Activated CD8-positive, alpha-beta T cell treated with anti-CD3 and anti-CD28 coated beads, Interleukin-2, amount 10 ng/mL, durations not matched to agents 7 days and 5 days (primary cell): Measurements from ENCODE around the gene LPCAT3. TPM values are rescaled to one million over a fixed set of nuclear protein-coding genes. Genes with fewer than 3 reads are reported as not detected.

Experiments used
- ATAC-seq: fragments of 150-1000 bp; cut with Tn5 transposase; one replicate; pipeline ENCODE4 v1.10.0; 2021; ENCODE audit warnings: moderate library complexity
- CTCF ChIA-PET: fragments of 350-600 bp; sonication (Branson Sonifier 250); formaldehyde crosslinking; loops from one replicate; lab custom pipeline; 2021; ENCODE audit warnings: antibody characterized with exemption; lab: Charles Lee
- POLR2A ChIA-PET: fragments of 350-600 bp; sonication (Branson Sonifier 250); formaldehyde crosslinking; loops from one replicate; lab custom pipeline; 2021; ENCODE audit warnings: antibody characterized with exemption; lab: Charles Lee
- DNase-seq: peaks from one replicate; pipeline ENCODE4 v3.0.0-alpha.2; 2020
- H3K27ac Mint-ChIP-seq: one replicate; pipeline ENCODE4 v1.8.0; 2021; ENCODE audit warnings: mild to moderate bottlenecking, mixed read lengths
- H3K27me3 Mint-ChIP-seq: one replicate; pipeline ENCODE4 v1.8.0; 2021; ENCODE audit warnings: low read depth, mixed read lengths
- H3K36me3 Mint-ChIP-seq: one replicate; pipeline ENCODE4 v1.8.0; 2021; ENCODE audit warnings: low read depth, mixed read lengths
- H3K4me1 Mint-ChIP-seq: one replicate; pipeline ENCODE4 v1.8.0; 2021; ENCODE audit warnings: low read depth, mixed read lengths
- H3K4me3 Mint-ChIP-seq: one replicate; pipeline ENCODE4 v1.8.0; 2021; ENCODE audit warnings: mild to moderate bottlenecking, mixed read lengths
- H3K9me3 Mint-ChIP-seq: one replicate; pipeline ENCODE4 v1.8.0; 2022; ENCODE audit warnings: mixed read lengths; ENCODE audit not compliant: insufficient read depth
- total RNA-seq, 2 experiments: library from RNA; stranded (reverse); gene quantifications; one replicate each; pipeline ENCODE4 v1.2.3, GENCODE V29; 2021

The LPCAT3 gene
- total RNA-seq, result 10 to 100 TPM; 37.3 to 40.3 TPM

DNA sequence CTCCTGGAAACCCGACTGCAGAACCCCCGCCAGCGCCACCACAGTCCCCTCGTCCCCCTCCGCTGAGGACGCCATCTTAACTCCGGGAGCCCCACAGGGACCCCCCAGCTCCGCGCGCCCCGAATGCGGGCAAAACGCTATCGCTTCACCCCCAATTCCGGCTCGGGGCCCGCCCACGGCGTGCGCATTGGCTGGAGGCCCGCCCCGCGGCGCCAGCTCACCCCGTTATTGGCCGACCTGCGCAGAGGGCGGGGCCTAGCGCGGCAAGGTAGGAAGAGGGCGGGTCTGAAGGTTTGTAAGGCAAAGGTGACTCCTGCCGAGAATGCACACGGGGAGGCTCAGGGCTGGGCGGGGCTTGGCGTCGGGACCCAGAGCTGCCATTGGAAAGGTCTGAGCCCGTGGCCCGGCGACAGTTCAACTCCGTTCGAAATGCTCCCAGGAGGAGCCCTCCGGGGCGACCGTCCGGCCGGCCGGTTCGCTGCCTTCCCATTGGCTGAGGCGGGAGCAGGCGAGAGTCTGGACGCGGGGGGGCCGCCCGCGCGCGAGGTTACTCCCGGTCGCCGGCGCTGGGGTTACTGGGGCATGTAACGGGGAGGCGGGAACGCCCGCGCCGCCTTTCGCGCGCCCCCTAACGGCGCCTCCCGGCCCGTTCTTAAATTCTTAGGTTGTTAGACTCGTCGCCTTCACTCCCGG, at the start of gene LPCAT3:
TSS of gene LPCAT3 (minus strand) at position 127 of the 693 bp plus-strand sequence. CDS start at position 75, 52 bp downstream.
- peak within 1 kb of the TSS; percentile 95 for H3K4me3 Mint-ChIP-seq
- POLR2A ChIA-PET, result interaction anchor here (0.7 to 2.1 kb wide), 12 partner anchors 11 to 92 kb away, joined by 3 to 21 read pairs (median 4); partner anchors contain the start of genes C12orf57 and RNU7-1
- peaks cover 2% of the 10 kb centered on the region for H3K36me3 Mint-ChIP-seq
- CTCF ChIA-PET, result interaction anchor here (0.6 to 2.8 kb wide), 48 partner anchors 8 to 787 kb away, joined by 3 to 20 read pairs (median 4); partner anchors contain the start of genes C12orf57, C1RL, MLF2 and PTPN6
- peaks cover 28% of the 10 kb centered on the region for H3K4me1 Mint-ChIP-seq
- peak; percentile 97 for ATAC-seq
- H3K27ac Mint-ChIP-seq, result peak within 1 kb of the TSS; percentile 86
- no peaks in the 10 kb centered on the region for H3K27me3 Mint-ChIP-seq
- peak; percentile 98 for DNase-seq
- H3K9me3 Mint-ChIP-seq, result no peaks in the 10 kb centered on the region

- H3K4me3 Mint-ChIP-seq, result no peak overlapping the region
- H3K27me3 Mint-ChIP-seq, result peaks cover 15% of the 10 kb centered on the region
- no peak overlapping the region for H3K27ac Mint-ChIP-seq
- no peak for DNase-seq
- H3K36me3 Mint-ChIP-seq, result no peaks in the 10 kb centered on the region
- POLR2A ChIA-PET, result no interaction called here
- H3K4me1 Mint-ChIP-seq, result no peaks in the 10 kb centered on the region
- no peaks in the 10 kb centered on the region for H3K9me3 Mint-ChIP-seq
- ATAC-seq, result no peak
- CTCF ChIA-PET, result no interaction called here
Observed at GRCh38 chr12:7067096-7067495, 48.8 kb upstream of the LPCAT3 start.

DNA sequence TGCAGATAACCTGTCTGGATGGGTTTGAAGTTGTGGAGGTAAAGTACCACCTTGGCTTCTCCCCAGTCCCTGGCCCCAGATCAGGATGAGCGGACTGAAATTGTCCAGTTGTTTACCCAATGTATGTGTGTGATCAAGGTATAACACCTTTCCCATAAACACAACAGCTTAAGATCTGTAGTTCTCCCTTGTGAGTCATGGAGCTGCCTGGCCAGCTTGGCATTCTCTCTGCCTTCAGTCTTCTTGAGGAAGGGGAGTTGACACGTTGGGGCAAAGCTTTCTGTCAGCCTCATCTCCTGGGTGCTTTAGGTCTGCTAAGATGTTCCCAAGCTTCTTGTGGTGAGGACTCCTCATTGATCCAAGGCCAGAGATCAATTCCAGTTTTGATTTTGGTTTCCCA, 48.3 kb upstream of the LPCAT3 start:
- ATAC-seq, result no peak
- no peak overlapping the region for H3K27ac Mint-ChIP-seq
- POLR2A ChIA-PET, result no interaction called here
- H3K9me3 Mint-ChIP-seq, result no peaks in the 10 kb centered on the region
- DNase-seq, result no peak
- H3K4me1 Mint-ChIP-seq, result no peaks in the 10 kb centered on the region
- no peaks in the 10 kb centered on the region for H3K36me3 Mint-ChIP-seq
- H3K27me3 Mint-ChIP-seq, result peaks cover 10% of the 10 kb centered on the region
- CTCF ChIA-PET, result no interaction called here
- no peak overlapping the region for H3K4me3 Mint-ChIP-seq

GRCh38 chr12:7065073-7065623, 46.9 kb upstream of the LPCAT3 start:
- Mint-ChIP-seq H3K4me1 (no peaks in the 10 kb centered on the region), H3K9me3 (no peaks in the 10 kb centered on the region), H3K4me3 (no peak overlapping the region), H3K27ac (no peak overlapping the region), H3K36me3 (no peaks in the 10 kb centered on the region), H3K27me3 (peaks cover 16% of the 10 kb centered on the region)
- CTCF ChIA-PET, result interaction anchor here (0.6 to 1.6 kb wide), 2 partner anchors 47 to 291 kb away, joined by 3 read pairs; partner anchors contain the start of gene LPCAT3
- DNase-seq (no peak), ATAC-seq (no peak)
- POLR2A ChIA-PET, result no interaction called here

- Mint-ChIP-seq H3K9me3 (no peaks in the 10 kb centered on the region), H3K4me1 (no peaks in the 10 kb centered on the region), H3K27me3 (peaks cover 20% of the 10 kb centered on the region), H3K36me3 (no peaks in the 10 kb centered on the region), H3K4me3 (no peak overlapping the region), H3K27ac (no peak overlapping the region)
- DNase-seq (no peak), ATAC-seq (no peak)
- ChIA-PET POLR2A (no interaction called here), CTCF (no interaction called here)
Observed at GRCh38 chr12:7064516-7064915, 46.2 kb upstream of the LPCAT3 start.

DNA sequence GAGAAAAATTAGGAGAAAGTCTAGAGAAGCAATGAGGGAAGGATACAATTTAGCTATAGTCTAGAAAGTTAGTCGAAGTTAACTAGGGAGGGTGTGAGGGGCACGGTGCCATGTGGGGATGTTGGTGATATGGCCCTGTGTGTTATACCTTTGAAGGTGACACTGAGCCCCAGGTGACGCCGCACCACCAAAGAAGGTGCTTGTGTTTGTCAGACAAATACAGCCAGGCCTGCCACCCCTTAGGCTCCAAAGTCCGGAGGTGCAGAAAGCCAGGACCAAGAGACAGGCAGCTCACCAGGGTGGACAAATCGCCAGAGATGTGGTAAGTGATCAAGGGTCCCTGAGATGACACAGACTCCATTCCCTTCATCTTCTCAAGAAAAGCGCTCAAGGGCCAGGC, 43.3 kb upstream of the LPCAT3 start:
- Mint-ChIP-seq H3K36me3 (no peaks in the 10 kb centered on the region), H3K27ac (no peak overlapping the region), H3K4me1 (no peaks in the 10 kb centered on the region), H3K4me3 (no peak overlapping the region), H3K27me3 (peaks cover 26% of the 10 kb centered on the region), H3K9me3 (no peaks in the 10 kb centered on the region)
- DNase-seq (no peak), ATAC-seq (no peak)
- ChIA-PET CTCF (interaction anchor here (1.5 kb wide), 1 partner anchor 52 kb away, joined by 3 read pairs; no protein-coding TSS in a partner anchor), POLR2A (no interaction called here)

DNA sequence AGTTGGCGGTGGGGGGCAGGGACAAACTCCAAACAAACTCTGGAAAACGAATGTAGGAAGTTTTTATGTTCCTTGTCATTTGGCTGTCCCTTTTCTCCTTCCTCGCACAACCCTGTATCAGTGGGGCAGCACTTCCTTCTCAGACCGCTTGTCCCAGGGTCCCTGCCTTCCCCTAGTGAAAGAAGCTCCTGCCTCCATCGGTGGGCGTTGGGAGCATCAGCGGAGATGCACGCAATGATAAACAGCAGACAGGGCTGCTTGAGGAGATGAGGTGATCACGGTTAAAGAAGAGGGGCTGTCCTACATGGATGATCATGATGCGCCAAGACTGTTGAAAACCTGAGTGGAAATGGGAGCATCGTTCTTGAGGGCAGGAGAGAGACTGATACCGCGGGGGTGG, 42.9 kb upstream of the LPCAT3 start:
- no peaks in the 10 kb centered on the region for H3K36me3 Mint-ChIP-seq
- ChIA-PET POLR2A (no interaction called here), CTCF (interaction anchor here (1.5 kb wide), 1 partner anchor 52 kb away, joined by 3 read pairs; no protein-coding TSS in a partner anchor)

GRCh38 chr12:7060353-7060954, 42.2 kb upstream of the LPCAT3 start, which contains the start of gene C1S:
TSS of gene C1S (plus strand) at chr12:7060718. CDS start at chr12:7061913, 1,195 bp downstream.
- ATAC-seq (no peak), DNase-seq (no peak)
- no peaks in the 10 kb centered on the region for H3K4me1 Mint-ChIP-seq
- ChIA-PET POLR2A (no interaction called here), CTCF (interaction anchor here (1.5 kb wide), 1 partner anchor 53 kb away, joined by 3 read pairs; no protein-coding TSS in a partner anchor)
- peaks cover 33% of the 10 kb centered on the region for H3K27me3 Mint-ChIP-seq
- H3K9me3 Mint-ChIP-seq, result no peaks in the 10 kb centered on the region
- no peak within 1 kb of the TSS for H3K4me3 Mint-ChIP-seq
- no peaks in the 10 kb centered on the region for H3K36me3 Mint-ChIP-seq
- no peak within 1 kb of the TSS for H3K27ac Mint-ChIP-seq

More for the DNA sequence above, 42.9 kb upstream of the LPCAT3 start:
- Mint-ChIP-seq H3K4me1 (no peaks in the 10 kb centered on the region), H3K9me3 (no peaks in the 10 kb centered on the region), H3K27ac (no peak overlapping the region), H3K4me3 (no peak overlapping the region), H3K27me3 (peaks cover 29% of the 10 kb centered on the region)
- DNase-seq (no peak), ATAC-seq (no peak)

GRCh38 chr12:7059780-7060179, 41.5 kb upstream of the LPCAT3 start:
- ChIA-PET CTCF (interaction anchor here (1.5 kb wide), 1 partner anchor 53 kb away, joined by 3 read pairs; no protein-coding TSS in a partner anchor), POLR2A (no interaction called here)
- no peak for DNase-seq
- no peak for ATAC-seq
- no peaks in the 10 kb centered on the region for H3K4me1 Mint-ChIP-seq
- H3K27ac Mint-ChIP-seq, result no peak overlapping the region
- H3K4me3 Mint-ChIP-seq, result no peak overlapping the region
- peaks cover 38% of the 10 kb centered on the region for H3K27me3 Mint-ChIP-seq
- no peaks in the 10 kb centered on the region for H3K9me3 Mint-ChIP-seq
- no peaks in the 10 kb centered on the region for H3K36me3 Mint-ChIP-seq

GRCh38 chr12:7058850-7059395, 40.6 kb upstream of the LPCAT3 start:
- ATAC-seq, result no peak
- CTCF ChIA-PET, result interaction anchor here (0.9 kb wide), 1 partner anchor 10 kb away, joined by 3 read pairs; no protein-coding TSS in a partner anchor
- no peak overlapping the region for H3K27ac Mint-ChIP-seq

DNA sequence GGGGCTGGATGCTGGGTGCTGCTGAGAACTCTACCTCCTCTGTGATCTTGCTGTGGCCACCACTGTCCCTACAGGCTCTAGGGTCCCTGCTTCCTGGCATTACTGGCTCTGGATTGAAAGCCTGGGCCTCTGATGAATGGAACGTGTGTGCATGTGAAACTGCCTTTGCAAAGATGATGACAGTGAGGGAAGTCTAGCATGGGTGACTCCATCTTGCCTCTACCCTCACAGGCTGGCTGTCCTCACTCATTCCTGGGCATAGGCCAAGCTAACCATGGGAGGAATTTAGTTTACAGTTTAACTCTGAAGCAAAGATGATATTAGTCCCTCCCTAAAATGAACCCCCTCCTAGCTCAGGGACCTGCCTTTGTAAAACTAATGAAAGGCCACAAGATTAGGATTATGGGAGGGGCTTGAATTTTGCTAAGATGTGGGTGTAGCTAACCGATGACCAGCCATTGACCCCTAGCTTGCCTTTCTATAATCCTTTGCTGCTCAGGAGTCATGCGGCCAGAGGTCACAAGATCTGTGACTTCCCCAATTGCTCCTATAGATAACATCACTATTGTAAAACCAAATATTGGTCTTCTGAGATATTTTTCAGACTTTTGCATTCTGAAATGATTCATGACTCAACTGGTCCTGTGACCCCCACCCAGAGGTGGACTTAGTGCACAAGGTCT, 40.0 kb upstream of the LPCAT3 start:
- H3K4me1 Mint-ChIP-seq, result no peaks in the 10 kb centered on the region
- ATAC-seq (no peak), DNase-seq (no peak)
- H3K27ac Mint-ChIP-seq, result no peak overlapping the region
- CTCF ChIA-PET, result interaction anchor here (0.9 kb wide), 1 partner anchor 10 kb away, joined by 3 read pairs; no protein-coding TSS in a partner anchor
- no peak overlapping the region for H3K4me3 Mint-ChIP-seq
- peaks cover 40% of the 10 kb centered on the region for H3K27me3 Mint-ChIP-seq
- no peaks in the 10 kb centered on the region for H3K9me3 Mint-ChIP-seq
- POLR2A ChIA-PET, result interaction anchor here (0.6 kb wide), 1 partner anchor 1988 kb away, joined by 3 read pairs; no protein-coding TSS in a partner anchor
- no peaks in the 10 kb centered on the region for H3K36me3 Mint-ChIP-seq

More at GRCh38 chr12:7058850-7059395, 40.6 kb upstream of the LPCAT3 start:
- Mint-ChIP-seq H3K9me3 (no peaks in the 10 kb centered on the region), H3K27me3 (peaks cover 42% of the 10 kb centered on the region), H3K4me1 (no peaks in the 10 kb centered on the region), H3K36me3 (no peaks in the 10 kb centered on the region), H3K4me3 (no peak overlapping the region)
- no peak for DNase-seq
- POLR2A ChIA-PET, result no interaction called here
